Testis (tissue), 2 donors: Measurements from ENCODE around the gene GGPS1.

Experiments used
- POLR2A ChIP-seq: fragments of 450-650 bp; IDR thresholded peaks from one replicate; pipeline ENCODE4 v1.6.1; 2017; ENCODE audit warnings: antibody characterized with exemption, mild to moderate bottlenecking, moderate library complexity
- TF ChIP-seq, protein P1 (sequence below), 3 experiments: fragments of 450-650 bp in 2 of 3; fragments of 200-600 bp in 1 of 3; sonication (generic) in 1 of 3; IDR thresholded peaks; one replicate each; pipeline ENCODE4 v1.5.1; 2016 to 2019; ENCODE audit warnings: antibody characterized with exemption in 3 of 3, mild to moderate bottlenecking in 2 of 3, moderate library complexity in 1 of 3

DNA sequence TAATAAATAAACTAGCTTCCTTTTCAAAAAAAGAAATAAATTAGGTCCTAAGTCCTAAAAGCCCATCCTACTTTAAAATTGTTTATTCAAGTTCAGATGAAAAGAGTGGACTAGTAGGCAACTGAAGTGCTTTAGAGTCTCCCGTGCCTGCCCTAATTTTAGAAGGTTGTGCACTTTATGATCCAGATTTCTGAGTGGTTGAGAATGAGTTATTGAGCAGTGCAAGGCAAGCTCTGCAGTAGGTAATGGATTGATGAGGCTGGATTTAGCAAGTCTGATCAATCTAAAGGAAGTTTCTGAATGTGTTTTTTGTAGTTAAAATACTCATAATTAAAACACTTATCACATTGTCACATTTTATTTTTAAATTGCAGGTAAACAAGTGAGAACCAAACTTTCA is 13.0 kb downstream of the GGPS1 start:
- TF ChIP-seq, protein P1, sequence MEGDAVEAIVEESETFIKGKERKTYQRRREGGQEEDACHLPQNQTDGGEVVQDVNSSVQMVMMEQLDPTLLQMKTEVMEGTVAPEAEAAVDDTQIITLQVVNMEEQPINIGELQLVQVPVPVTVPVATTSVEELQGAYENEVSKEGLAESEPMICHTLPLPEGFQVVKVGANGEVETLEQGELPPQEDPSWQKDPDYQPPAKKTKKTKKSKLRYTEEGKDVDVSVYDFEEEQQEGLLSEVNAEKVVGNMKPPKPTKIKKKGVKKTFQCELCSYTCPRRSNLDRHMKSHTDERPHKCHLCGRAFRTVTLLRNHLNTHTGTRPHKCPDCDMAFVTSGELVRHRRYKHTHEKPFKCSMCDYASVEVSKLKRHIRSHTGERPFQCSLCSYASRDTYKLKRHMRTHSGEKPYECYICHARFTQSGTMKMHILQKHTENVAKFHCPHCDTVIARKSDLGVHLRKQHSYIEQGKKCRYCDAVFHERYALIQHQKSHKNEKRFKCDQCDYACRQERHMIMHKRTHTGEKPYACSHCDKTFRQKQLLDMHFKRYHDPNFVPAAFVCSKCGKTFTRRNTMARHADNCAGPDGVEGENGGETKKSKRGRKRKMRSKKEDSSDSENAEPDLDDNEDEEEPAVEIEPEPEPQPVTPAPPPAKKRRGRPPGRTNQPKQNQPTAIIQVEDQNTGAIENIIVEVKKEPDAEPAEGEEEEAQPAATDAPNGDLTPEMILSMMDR (IDR thresholded peaks at IDR 0.05) = no peak
- TF ChIP-seq POLR2A = no peak
